Cardiac fibroblast (primary cell): ENCODE data around the gene TMED4.

Experiments used
- DNase-seq, 2 donors: peaks; one replicate each; pipeline versions ENCODE4 v3.0.0 to v3.0.0-alpha.2; 2010; ENCODE audit warnings: low read depth in 2 of 2
- H3K4me3 ChIP-seq, 2 donors: replicated peaks in 1 of 2; 1 replicate in 1 of 2; 2 replicates in 1 of 2; pipeline ENCODE4 v1.5.1; 2011; ENCODE audit warnings: low read depth in 2 of 2, low read length in 2 of 2, mild to moderate bottlenecking in 2 of 2, moderate library complexity in 1 of 2
- CTCF ChIP-seq: IDR thresholded peaks from one replicate; pipeline ENCODE4 v1.5.1; 2011; ENCODE audit warnings: low read depth, mild to moderate bottlenecking, low read length, inconsistent platforms

Gene TMED4

GRCh38 chr7:44581879-44582603 lies at the start of gene TMED4:
TMED4 (minus strand) TSS chr7:44582231; CDS start chr7:44582206, 25 bp downstream.
- no peak for TF ChIP-seq CTCF
- H3K4me3 ChIP-seq, result peak within 1 kb of the TSS; percentile 87 to 91
- peak; percentile 99 for DNase-seq

GRCh38 chr7:44631458-44632115 lies 49.6 kb upstream of the TMED4 start:
- TF ChIP-seq CTCF, result no peak
- peak in 1 of 2 donors; percentile 75 for DNase-seq
- H3K4me3 ChIP-seq, result no peak overlapping the region

GRCh38 chr7:44630792-44631457 lies 48.9 kb upstream of the TMED4 start:
- H3K4me3 ChIP-seq, result no peak overlapping the region
- no peak for TF ChIP-seq CTCF
- no peak for DNase-seq

GRCh38 chr7:44629829-44630522 lies 47.9 kb upstream of the TMED4 start:
- no peak overlapping the region for H3K4me3 ChIP-seq
- no peak for TF ChIP-seq CTCF
- no peak for DNase-seq

GRCh38 chr7:44626620-44627019 lies 44.6 kb upstream of the TMED4 start:
- DNase-seq, result no peak
- TF ChIP-seq CTCF, result no peak

GRCh38 chr7:44625526-44626471 lies 43.8 kb upstream of the TMED4 start:
- no peak for TF ChIP-seq CTCF
- no peak for DNase-seq
- H3K4me3 ChIP-seq, result no peak overlapping the region

More at GRCh38 chr7:44626620-44627019, 44.6 kb upstream of the TMED4 start:
- no peak overlapping the region for H3K4me3 ChIP-seq
